K562 (cell line): Measurements from ENCODE around the gene PATJ. TPM values are rescaled to one million over a fixed set of nuclear protein-coding genes. Genes with fewer than 3 reads are reported as not detected.

Experiments
- CEBPZ ChIP-seq: fragments of 150-350 bp; IDR thresholded peaks from 2 replicates; pipeline ENCODE4 v1.6.1; 2014; ENCODE audit warnings: low read depth, mild to moderate bottlenecking, low read length, borderline replicate concordance
- CREB3L1 ChIP-seq: fragments of 450-650 bp; IDR thresholded peaks from 2 replicates; pipeline ENCODE4 v1.6.1; 2014; ENCODE audit warnings: low read depth, mild to moderate bottlenecking, moderate library complexity, borderline replicate concordance
- STAT6 ChIP-seq: sonication (generic); formaldehyde crosslinking; IDR thresholded peaks from 2 replicates; pipeline ENCODE4 v1.8.1; 2023; ENCODE audit warnings: mild to moderate bottlenecking, missing genetic modification reagents
- TAF15 ChIP-seq: fragments of 200-400 bp; formaldehyde crosslinking; IDR thresholded peaks from 2 replicates; pipeline ENCODE4 v1.6.1; 2017; ENCODE audit warnings: mild to moderate bottlenecking, low read depth, low read length, moderate library complexity
- TCF7 ChIP-seq: sonication (generic); IDR thresholded peaks from 2 replicates; pipeline ENCODE4 v1.6.1; 2016; ENCODE audit warnings: antibody characterized with exemption, borderline replicate concordance
- U2AF1 ChIP-seq: fragments of 200-400 bp; formaldehyde crosslinking; optimal IDR thresholded peaks from 2 replicates; pipeline ENCODE3; 2017; ENCODE audit warnings: mild to moderate bottlenecking, low read depth, low read length, moderate library complexity
- ZNF277 ChIP-seq: fragments of 250-450 bp; sonication (Bioruptor Pico); IDR thresholded peaks from 2 replicates; pipeline ENCODE4 v1.8.0; 2022; ENCODE audit warnings: inconsistent platforms, mild to moderate bottlenecking, moderate library complexity, borderline replicate concordance
- polyA plus RNA-seq, 8 experiments: library from polyadenylated mRNA; depleted of rRNA in 4 of 8; stranded (reverse) in 5 of 8; unstranded in 3 of 8; fragments of >200 nt; fragmentation: Nextera tagmentation in 2 of 8; fragmentation: Illumina TruSeq in 1 of 8; extraction: Ambion mirVana in 2 of 8; extraction: Trizol in 1 of 8; gene quantifications; 2 replicates each; pipeline versions ENCODE4 v1.2.1 to v1.2.3, GENCODE V29; 2011 to 2014; ENCODE audit warnings: inconsistent platforms in 1 of 8, missing spikeins in 1 of 8
- total RNA-seq, 7 experiments: library from RNA; depleted of rRNA in 6 of 7; stranded (reverse); fragments of >200 nt in 6 of 7; fragmentation: Illumina TruSeq in 2 of 7; extraction: Trizol in 2 of 7; gene quantifications; 2 replicates each; pipeline versions ENCODE4 v1.2.1 to v1.2.3, GENCODE V29; 2011 to 2021; ENCODE audit warnings: low replicate concordance in 1 of 7

Gene PATJ
- total and polyA plus RNA-seq, 9 of the 15 experiments (the other 6 are each of a cell fraction or from before 2014, with no cell fraction given): 0.22 TPM; not detected in 8

GRCh38 chr1:61931587-61932279 lies 189.5 kb downstream of the PATJ start (continued):
- TF ChIP-seq TAF15: no peak
- TF ChIP-seq CREB3L1: no peak
- TF ChIP-seq STAT6 (CRISPR knock-in tag): no peak
- no peak for TF ChIP-seq TCF7
- no peak for TF ChIP-seq CEBPZ
- no peak for TF ChIP-seq ZNF277 (CRISPR knock-in tag)
- no peak for TF ChIP-seq U2AF1
